Karpas-422 (cell line): ENCODE results near the gene FAM222A. TPM values are rescaled to one million over a fixed set of nuclear protein-coding genes. Genes with fewer than 3 reads are reported as not detected.

Experiments used
- DNase-seq: peaks from one replicate; pipeline ENCODE4 v3.0.0-alpha.2; 2015
- H2AFZ ChIP-seq: fragments of 200-600 bp; sonication (generic); 2 replicates; pipeline ENCODE4 v1.6.1; 2014; ENCODE audit warnings: antibody characterized with exemption, low read length, mixed read lengths
- H3K27ac ChIP-seq: fragments of 200-600 bp; sonication (generic); 2 replicates; pipeline ENCODE4 v1.5.1; 2014; ENCODE audit warnings: mild to moderate bottlenecking, low read length, moderate library complexity
- H3K27me3 ChIP-seq: fragments of 200-600 bp; sonication (generic); 2 replicates; pipeline ENCODE4 v1.6.1; 2014; ENCODE audit warnings: low read length, mixed read lengths
- H3K36me3 ChIP-seq: fragments of 200-600 bp; sonication (generic); 2 replicates; pipeline ENCODE4 v1.6.1; 2014; ENCODE audit warnings: low read length, mixed read lengths; ENCODE audit not compliant: insufficient read depth
- H3K4me1 ChIP-seq: fragments of 200-600 bp; sonication (generic); 2 replicates; pipeline ENCODE4 v1.6.1; 2014; ENCODE audit warnings: mild to moderate bottlenecking, low read length, mixed read lengths
- H3K4me2 ChIP-seq: fragments of 200-600 bp; sonication (generic); 2 replicates; pipeline ENCODE4 v1.6.1; 2014; ENCODE audit warnings: low read length, low read depth, mild to moderate bottlenecking; ENCODE audit not compliant: poor library complexity, severe bottlenecking
- H3K4me3 ChIP-seq: fragments of 200-600 bp; sonication (generic); 2 replicates; pipeline ENCODE4 v1.5.1; 2014; ENCODE audit warnings: mild to moderate bottlenecking, antibody characterized with exemption, low read length, mixed read lengths
- H3K79me2 ChIP-seq: fragments of 200-600 bp; sonication (generic); 2 replicates; pipeline ENCODE4 v1.6.1; 2014; ENCODE audit warnings: mild to moderate bottlenecking, low read length, mixed read lengths
- H3K9ac ChIP-seq: fragments of 200-600 bp; sonication (generic); 2 replicates; pipeline ENCODE4 v1.6.0; 2014; ENCODE audit warnings: low read length
- H3K9me2 ChIP-seq: fragments of 200-600 bp; sonication (generic), shearing (Covaris generic); replicated peaks from 2 replicates; pipeline ENCODE4 v1.6.0; 2014; ENCODE audit warnings: mild to moderate bottlenecking, low read length, moderate library complexity; ENCODE audit not compliant: insufficient read depth
- H3K9me3 ChIP-seq: fragments of 300-700, 200-600 bp; sonication (generic); 2 replicates; pipeline ENCODE4 v1.6.1; 2014; ENCODE audit warnings: low read length, mixed read lengths
- H4K20me1 ChIP-seq: fragments of 200-600 bp; sonication (generic); 2 replicates; pipeline ENCODE4 v1.6.1; 2014; ENCODE audit warnings: mild to moderate bottlenecking, antibody characterized with exemption, low read length, low read depth; ENCODE audit not compliant: insufficient read depth
- total RNA-seq: library from RNA; depleted of rRNA; stranded (reverse); fragments of >200 nt; shearing (Covaris generic); gene quantifications from 2 replicates; pipeline ENCODE4 v1.2.3, GENCODE V29; 2014; ENCODE audit warnings: low replicate concordance

FAM222A gene
- total RNA-seq, 1 experiment from 2014 or later = 0.11 TPM

GRCh38 chr12:109744026-109744425 lies 30.4 kb downstream of the FAM222A start:
- Histone ChIP-seq H3K9me2 (no peaks in the 10 kb centered on the region), H4K20me1 (0 out of 2 replicates have a peak, but pooled peaks cover 6% of the 10 kb centered on the region), H3K79me2 (no peaks in the 10 kb centered on the region), H3K27ac (no peak overlapping the region), H3K36me3 (no peaks in the 10 kb centered on the region), H3K4me1 (no peaks in the 10 kb centered on the region), H3K9me3 (no peaks in the 10 kb centered on the region), H2AFZ (no peak overlapping the region), H3K27me3 (no peaks in the 10 kb centered on the region), H3K4me3 (no peak overlapping the region), H3K4me2 (no peak overlapping the region), H3K9ac (no peak overlapping the region)
- no peak for DNase-seq

GRCh38 chr12:109744986-109745942 lies 31.6 kb downstream of the FAM222A start:
- H3K9ac ChIP-seq = no peak overlapping the region
- H2AFZ ChIP-seq = no peak overlapping the region
- no peaks in the 10 kb centered on the region for H3K79me2 ChIP-seq
- H3K27me3 ChIP-seq = no peaks in the 10 kb centered on the region
- H4K20me1 ChIP-seq = no peaks in the 10 kb centered on the region
- no peaks in the 10 kb centered on the region for H3K4me1 ChIP-seq
- no peaks in the 10 kb centered on the region for H3K9me2 ChIP-seq
- H3K27ac ChIP-seq = no peak overlapping the region
- H3K4me2 ChIP-seq = no peak overlapping the region
- H3K36me3 ChIP-seq = no peaks in the 10 kb centered on the region
- H3K4me3 ChIP-seq = no peak overlapping the region
- DNase-seq = no peak
- H3K9me3 ChIP-seq = no peaks in the 10 kb centered on the region

- Histone ChIP-seq H3K9me3 (peaks cover 10% of the 10 kb centered on the region), H3K27me3 (no peaks in the 10 kb centered on the region), H3K4me3 (no peak overlapping the region), H3K36me3 (no peaks in the 10 kb centered on the region), H3K79me2 (no peaks in the 10 kb centered on the region), H2AFZ (no peak overlapping the region), H3K4me1 (no peaks in the 10 kb centered on the region), H3K9me2 (no peaks in the 10 kb centered on the region), H4K20me1 (no peaks in the 10 kb centered on the region), H3K4me2 (no peak overlapping the region), H3K27ac (no peak overlapping the region), H3K9ac (no peak overlapping the region)
- no peak for DNase-seq
These were observed 38.8 kb downstream of the FAM222A start for GRCh38 chr12:109752117-109753053.

GRCh38 chr12:109753054-109753401 lies 39.4 kb downstream of the FAM222A start:
- Histone ChIP-seq H3K9me3 (peaks cover 10% of the 10 kb centered on the region), H3K27ac (no peak overlapping the region), H2AFZ (no peak overlapping the region), H3K4me1 (no peaks in the 10 kb centered on the region), H3K9ac (no peak overlapping the region), H3K36me3 (no peaks in the 10 kb centered on the region), H3K79me2 (no peaks in the 10 kb centered on the region), H3K27me3 (no peaks in the 10 kb centered on the region), H4K20me1 (no peaks in the 10 kb centered on the region), H3K4me3 (no peak overlapping the region), H3K4me2 (no peak overlapping the region), H3K9me2 (no peaks in the 10 kb centered on the region)
- no peak for DNase-seq

GRCh38 chr12:109753959-109754358 lies 40.3 kb downstream of the FAM222A start:
- DNase-seq = no peak
- peaks cover 10% of the 10 kb centered on the region for H3K9me3 ChIP-seq
- no peaks in the 10 kb centered on the region for H3K79me2 ChIP-seq
- no peak overlapping the region for H3K9ac ChIP-seq
- no peak overlapping the region for H3K27ac ChIP-seq
- H3K4me3 ChIP-seq = no peak overlapping the region
- no peaks in the 10 kb centered on the region for H3K27me3 ChIP-seq
- no peaks in the 10 kb centered on the region for H3K4me1 ChIP-seq
- no peaks in the 10 kb centered on the region for H3K36me3 ChIP-seq
- no peaks in the 10 kb centered on the region for H4K20me1 ChIP-seq
- H3K4me2 ChIP-seq = no peak overlapping the region
- no peaks in the 10 kb centered on the region for H3K9me2 ChIP-seq
- H2AFZ ChIP-seq = no peak overlapping the region

- DNase-seq = no peak
- no peak overlapping the region for H3K9ac ChIP-seq
- H3K36me3 ChIP-seq = no peaks in the 10 kb centered on the region
These were observed 42.8 kb downstream of the FAM222A start for GRCh38 chr12:109756457-109756856.

GRCh38 chr12:109757671-109758265 lies 44.1 kb downstream of the FAM222A start:
- H2AFZ ChIP-seq = no peak overlapping the region
- no peaks in the 10 kb centered on the region for H4K20me1 ChIP-seq
- peaks cover 10% of the 10 kb centered on the region for H3K9me3 ChIP-seq
- H3K4me2 ChIP-seq = no peak overlapping the region
- DNase-seq = no peak
- no peaks in the 10 kb centered on the region for H3K79me2 ChIP-seq
- no peak overlapping the region for H3K4me3 ChIP-seq
- H3K27me3 ChIP-seq = no peaks in the 10 kb centered on the region
- no peak overlapping the region for H3K27ac ChIP-seq
- no peaks in the 10 kb centered on the region for H3K4me1 ChIP-seq
- H3K9ac ChIP-seq = no peak overlapping the region
- no peaks in the 10 kb centered on the region for H3K36me3 ChIP-seq
- no peaks in the 10 kb centered on the region for H3K9me2 ChIP-seq

More at GRCh38 chr12:109756457-109756856, 42.8 kb downstream of the FAM222A start:
- H2AFZ ChIP-seq = no peak overlapping the region
- no peaks in the 10 kb centered on the region for H3K27me3 ChIP-seq
- H3K4me3 ChIP-seq = no peak overlapping the region
- H3K4me2 ChIP-seq = no peak overlapping the region
- no peaks in the 10 kb centered on the region for H3K79me2 ChIP-seq
- H3K9me2 ChIP-seq = no peaks in the 10 kb centered on the region
- no peaks in the 10 kb centered on the region for H3K4me1 ChIP-seq
- peaks cover 10% of the 10 kb centered on the region for H3K9me3 ChIP-seq
- no peak overlapping the region for H3K27ac ChIP-seq
- H4K20me1 ChIP-seq = no peaks in the 10 kb centered on the region
